Smooth muscle cell (in vitro differentiated cells): ENCODE data around the gene CASKIN2. TPM values are rescaled to one million over a fixed set of nuclear protein-coding genes. Genes with fewer than 3 reads are reported as not detected.

ENCODE experiments used
- DNase-seq: peaks from one replicate; lab custom pipeline; 2025; ENCODE audit not compliant: unreplicated experiment; lab: John Stamatoyannopoulos, UW
- H2AFZ ChIP-seq: fragments of 200-600 bp; sonication (generic); 2 replicates; pipeline ENCODE4 v1.6.0; 2016; ENCODE audit warnings: antibody characterized with exemption, low read depth, mild to moderate bottlenecking
- H3F3A ChIP-seq: fragments of 200-600 bp; sonication (generic); 2 replicates; pipeline ENCODE4 v1.6.0; 2017; ENCODE audit warnings: antibody characterized with exemption, low read depth
- H3K27ac ChIP-seq: fragments of 200-600 bp; sonication (generic); 2 replicates; pipeline ENCODE4 v1.5.1; 2016; ENCODE audit warnings: low read depth, mild to moderate bottlenecking
- H3K27me3 ChIP-seq: fragments of 200-600 bp; sonication (generic); 2 replicates; pipeline ENCODE4 v1.6.1; 2016; ENCODE audit warnings: low read depth, mild to moderate bottlenecking
- H3K36me3 ChIP-seq: fragments of 200-600 bp; sonication (generic); 2 replicates; pipeline ENCODE4 v1.5.1; 2016; ENCODE audit warnings: low read depth
- H3K4me1 ChIP-seq: fragments of 200-600 bp; sonication (generic); 2 replicates; pipeline ENCODE4 v1.5.1; 2016; ENCODE audit warnings: low read depth
- H3K4me2 ChIP-seq: fragments of 200-600 bp; sonication (generic); 2 replicates; pipeline ENCODE4 v1.6.0; 2016; ENCODE audit warnings: mild to moderate bottlenecking
- H3K4me3 ChIP-seq: fragments of 200-600 bp; sonication (generic); 2 replicates; pipeline ENCODE4 v1.5.1; 2016; ENCODE audit warnings: mild to moderate bottlenecking
- H3K79me2 ChIP-seq: fragments of 200-600 bp; sonication (generic); 2 replicates; pipeline ENCODE4 v1.6.0; 2016; ENCODE audit warnings: low read depth, mild to moderate bottlenecking
- H3K9ac ChIP-seq: fragments of 200-600 bp; sonication (generic); 2 replicates; pipeline ENCODE4 v1.6.0; 2016; ENCODE audit warnings: low read depth
- H3K9me3 ChIP-seq: fragments of 200-600 bp; sonication (generic); replicated peaks from 2 replicates; pipeline ENCODE4 v1.5.1; 2016; ENCODE audit warnings: low read depth
- H4K20me1 ChIP-seq: fragments of 200-600 bp; sonication (generic); 2 replicates; pipeline ENCODE4 v1.6.0; 2016; ENCODE audit warnings: low read depth
- WGBS: methylation state at CpG from one replicate; pipeline ENCODE4 v1.1.7; 2016; ENCODE audit warnings: low lambda C conversion rate; 5-methylcytosine and 5-hydroxymethylcytosine counted together
- polyA plus RNA-seq: library from polyadenylated mRNA; unstranded; fragments of >200 nt; fragmentation: Nextera tagmentation; extraction: Ambion mirVana; gene quantifications from 2 replicates; pipeline ENCODE4 v1.2.1, GENCODE V29; 2016
- total RNA-seq: library from RNA; depleted of rRNA; stranded (reverse); fragments of >200 nt; gene quantifications from 2 replicates; pipeline ENCODE4 v1.2.3, GENCODE V29; 2014
- TF ChIP-seq, protein P1 (sequence below): fragments of 200-600 bp; sonication (generic); IDR thresholded peaks from 2 replicates; pipeline ENCODE4 v1.5.1; 2017; ENCODE audit warnings: borderline replicate concordance, mild to moderate bottlenecking, antibody characterized with exemption; ENCODE audit not compliant: insufficient read depth, poor library complexity, severe bottlenecking

CASKIN2 gene
- total and polyA plus RNA-seq, 2 experiments from 2014 or later = 2.6 to 8.0 TPM

DNA sequence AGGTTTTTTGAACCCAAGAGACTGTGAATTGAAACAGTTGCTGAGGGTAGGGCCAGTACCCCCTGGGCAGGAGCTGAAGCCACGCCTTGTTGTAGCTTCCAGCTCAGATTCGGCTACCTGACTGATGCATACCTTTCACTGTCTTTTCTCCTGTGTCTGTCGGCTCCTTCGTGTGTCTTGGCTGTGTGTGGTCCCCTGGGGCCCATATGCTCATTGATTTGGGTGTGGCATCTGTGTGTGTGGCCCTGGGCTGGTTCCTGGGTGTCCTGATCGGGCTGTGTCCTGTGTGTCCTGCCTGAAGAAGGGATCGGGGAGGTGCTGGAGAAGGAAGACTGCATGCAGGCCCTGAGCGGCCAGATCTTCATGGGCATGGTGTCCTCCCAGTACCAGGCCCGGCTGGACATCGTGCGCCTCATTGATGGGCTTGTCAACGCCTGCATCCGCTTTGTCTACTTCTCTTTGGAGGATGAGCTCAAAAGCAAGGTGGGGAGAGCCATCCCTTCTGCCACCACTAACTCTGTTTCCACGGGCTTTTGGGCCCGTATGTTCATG, 20.9 kb downstream of the CASKIN2 start:
- Histone ChIP-seq H3K9ac (no peak overlapping the region), H2AFZ (no peak overlapping the region), H3K4me1 (no peaks in the 10 kb centered on the region), H3K27ac (no peak overlapping the region), H3K9me3 (no peaks in the 10 kb centered on the region), H3K79me2 (no peaks in the 10 kb centered on the region), H3K4me3 (no peak overlapping the region), H4K20me1 (peaks cover 10% of the 10 kb centered on the region), H3F3A (no peaks in the 10 kb centered on the region), H3K36me3 (no peaks in the 10 kb centered on the region), H3K4me2 (no peak overlapping the region), H3K27me3 (no peaks in the 10 kb centered on the region)
- DNase-seq = no peak
- TF ChIP-seq, protein P1, sequence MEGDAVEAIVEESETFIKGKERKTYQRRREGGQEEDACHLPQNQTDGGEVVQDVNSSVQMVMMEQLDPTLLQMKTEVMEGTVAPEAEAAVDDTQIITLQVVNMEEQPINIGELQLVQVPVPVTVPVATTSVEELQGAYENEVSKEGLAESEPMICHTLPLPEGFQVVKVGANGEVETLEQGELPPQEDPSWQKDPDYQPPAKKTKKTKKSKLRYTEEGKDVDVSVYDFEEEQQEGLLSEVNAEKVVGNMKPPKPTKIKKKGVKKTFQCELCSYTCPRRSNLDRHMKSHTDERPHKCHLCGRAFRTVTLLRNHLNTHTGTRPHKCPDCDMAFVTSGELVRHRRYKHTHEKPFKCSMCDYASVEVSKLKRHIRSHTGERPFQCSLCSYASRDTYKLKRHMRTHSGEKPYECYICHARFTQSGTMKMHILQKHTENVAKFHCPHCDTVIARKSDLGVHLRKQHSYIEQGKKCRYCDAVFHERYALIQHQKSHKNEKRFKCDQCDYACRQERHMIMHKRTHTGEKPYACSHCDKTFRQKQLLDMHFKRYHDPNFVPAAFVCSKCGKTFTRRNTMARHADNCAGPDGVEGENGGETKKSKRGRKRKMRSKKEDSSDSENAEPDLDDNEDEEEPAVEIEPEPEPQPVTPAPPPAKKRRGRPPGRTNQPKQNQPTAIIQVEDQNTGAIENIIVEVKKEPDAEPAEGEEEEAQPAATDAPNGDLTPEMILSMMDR = no peak
- WGBS = 97% methylated on average over 14 of the region's 14 CpGs

DNA sequence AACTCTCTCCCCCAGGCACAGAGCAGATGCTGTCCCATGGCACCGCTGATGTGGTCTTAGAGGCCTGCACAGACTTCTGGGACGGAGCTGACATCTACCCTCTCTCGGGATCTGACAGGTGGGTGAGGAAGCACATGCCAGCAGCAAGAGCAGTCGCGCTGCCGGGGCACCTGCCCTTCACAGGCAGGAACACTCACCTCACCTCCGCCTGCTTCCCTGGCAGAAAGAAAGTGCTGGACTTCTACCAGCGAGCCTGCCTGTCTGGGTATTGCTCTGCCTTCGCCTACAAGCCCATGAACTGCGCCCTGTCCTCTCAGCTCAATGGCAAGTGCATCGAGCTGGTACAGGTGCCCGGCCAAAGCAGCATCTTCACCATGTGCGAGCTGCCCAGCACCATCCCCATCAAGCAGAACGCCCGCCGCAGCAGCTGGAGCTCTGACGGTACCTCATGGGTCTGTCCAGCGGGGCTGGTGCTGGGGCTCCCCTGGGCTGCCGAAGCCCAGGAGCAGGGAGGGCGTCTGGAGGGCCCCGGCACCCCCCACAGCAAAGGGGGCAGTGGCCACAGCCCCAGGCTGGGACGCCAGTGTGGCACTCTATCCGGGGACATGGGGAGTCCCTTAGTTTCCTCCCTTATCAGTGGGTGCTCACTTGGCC, 21.7 kb downstream of the CASKIN2 start:
- no peak overlapping the region for H3K4me2 ChIP-seq
- no peaks in the 10 kb centered on the region for H3K4me1 ChIP-seq
- TF ChIP-seq, protein P1 = no peak
- no peaks in the 10 kb centered on the region for H3K36me3 ChIP-seq
- peaks cover 18% of the 10 kb centered on the region for H4K20me1 ChIP-seq
- DNase-seq = no peak
- no peak overlapping the region for H3K9ac ChIP-seq
- H3F3A ChIP-seq = no peaks in the 10 kb centered on the region
- H3K79me2 ChIP-seq = no peaks in the 10 kb centered on the region
- H2AFZ ChIP-seq = no peak overlapping the region
- H3K4me3 ChIP-seq = no peak overlapping the region
- H3K27ac ChIP-seq = no peak overlapping the region
- 97% methylated on average over 23 of the region's 23 CpGs for WGBS
- no peaks in the 10 kb centered on the region for H3K27me3 ChIP-seq
- H3K9me3 ChIP-seq = no peaks in the 10 kb centered on the region

DNA sequence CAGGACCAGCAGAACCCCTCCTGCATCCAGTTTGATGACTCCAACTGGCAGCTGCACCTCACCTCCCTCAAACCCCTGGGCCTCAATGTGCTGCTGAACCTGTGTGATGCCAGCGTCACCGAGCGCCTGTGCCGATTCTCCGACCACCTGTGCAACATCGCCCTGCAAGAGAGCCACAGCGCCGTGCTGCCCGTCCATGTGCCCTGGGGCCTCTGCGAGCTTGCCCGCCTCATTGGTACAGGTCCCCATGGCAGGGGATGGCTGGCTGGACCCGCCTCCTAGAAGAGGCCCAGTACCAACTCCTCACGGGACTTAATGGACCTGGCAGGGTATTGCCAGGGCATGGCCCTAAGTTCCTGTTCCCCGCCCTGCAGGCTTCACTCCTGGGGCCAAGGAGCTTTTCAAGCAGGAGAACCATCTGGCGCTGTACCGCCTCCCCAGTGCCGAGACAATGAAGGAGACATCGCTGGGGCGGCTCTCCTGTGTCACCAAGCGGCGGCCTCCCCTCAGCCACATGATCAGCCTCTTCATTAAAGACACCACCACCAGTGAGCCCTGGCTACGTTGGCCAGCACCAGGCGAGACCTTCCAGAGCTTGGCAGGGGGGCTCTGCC, 22.7 kb downstream of the CASKIN2 start:
- Histone ChIP-seq H3K9ac (no peak overlapping the region), H3K4me2 (no peak overlapping the region), H3K36me3 (no peaks in the 10 kb centered on the region), H3K4me3 (no peak overlapping the region), H3K27me3 (no peaks in the 10 kb centered on the region), H3K9me3 (no peaks in the 10 kb centered on the region), H2AFZ (no peak overlapping the region), H3K27ac (no peak overlapping the region), H3K4me1 (no peaks in the 10 kb centered on the region), H4K20me1 (peaks cover 27% of the 10 kb centered on the region), H3K79me2 (no peaks in the 10 kb centered on the region), H3F3A (no peaks in the 10 kb centered on the region)
- TF ChIP-seq, protein P1 = no peak
- DNase-seq = no peak
- WGBS = 92% methylated on average over 23 of the region's 23 CpGs
